ENCODE measurements around the gene GABRB1.
"Not testable (repeated sequence)": the region's sequence is repeated elsewhere in the genome, so short reads cannot be mapped to it uniquely, and the experiment has no call there.

The GABRB1 gene

GRCh38 chr4:47270201-47270888 is 239.0 kb downstream of the GABRB1 start:
- WGBS (ENCODE audit: insufficient coverage, insufficient read length), result no CpG with 5 or more reads among the region's 2 CpGs
- H3K4me1 ChIP-seq (ENCODE audit: control insufficient read depth, insufficient read depth, low read length), result no peaks in the 10 kb centered on the region
- no peak overlapping the region for H3K27ac ChIP-seq (ENCODE audit: low read length)
- DNase-seq (ENCODE audit: low read depth, low spot score), result no peak
- H3K9me3 ChIP-seq (ENCODE audit: control insufficient read depth, insufficient read depth, low read length), result no peaks in the 10 kb centered on the region; the same call in 1 of the 2 replicates
- H3K27me3 ChIP-seq (ENCODE audit: control insufficient read depth, insufficient read depth, low read length), result no peaks in the 10 kb centered on the region
- H3K4me3 ChIP-seq (ENCODE audit: low read length), result no peak overlapping the region
- H3K36me3 ChIP-seq (ENCODE audit: control insufficient read depth, insufficient read depth, low read length), result no peaks in the 10 kb centered on the region

- no CpG with 5 or more reads among the region's 1 CpG for WGBS (ENCODE audit: insufficient coverage, insufficient read length)
- no peaks in the 10 kb centered on the region for H3K4me1 ChIP-seq (ENCODE audit: control insufficient read depth, insufficient read depth, low read length)
- no peak for DNase-seq (ENCODE audit: low read depth, low spot score)
- H3K4me3 ChIP-seq (ENCODE audit: low read length), result no peak overlapping the region
- no peaks in the 10 kb centered on the region; the same call in 1 of the 2 replicates for H3K9me3 ChIP-seq (ENCODE audit: control insufficient read depth, insufficient read depth, low read length)
- no peaks in the 10 kb centered on the region for H3K36me3 ChIP-seq (ENCODE audit: control insufficient read depth, insufficient read depth, low read length)
- H3K27me3 ChIP-seq (ENCODE audit: control insufficient read depth, insufficient read depth, low read length), result no peaks in the 10 kb centered on the region
- H3K27ac ChIP-seq (ENCODE audit: low read length), result no peak overlapping the region
These were observed 239.9 kb downstream of the GABRB1 start for GRCh38 chr4:47271291-47271690.

GRCh38 chr4:47274901-47275300 is 243.5 kb downstream of the GABRB1 start:
- Histone ChIP-seq H3K4me1 (ENCODE audit: control insufficient read depth, insufficient read depth, low read length) (no peaks in the 10 kb centered on the region), H3K27me3 (ENCODE audit: control insufficient read depth, insufficient read depth, low read length) (no peaks in the 10 kb centered on the region), H3K36me3 (ENCODE audit: control insufficient read depth, insufficient read depth, low read length) (no peaks in the 10 kb centered on the region), H3K9me3 (ENCODE audit: control insufficient read depth, insufficient read depth, low read length) (no peaks in the 10 kb centered on the region; the same call in 1 of the 2 replicates), H3K4me3 (ENCODE audit: low read length) (no peak overlapping the region), H3K27ac (ENCODE audit: low read length) (no peak overlapping the region)
- DNase-seq (ENCODE audit: low read depth, low spot score), result no peak
- WGBS (ENCODE audit: insufficient coverage, insufficient read length), result no CpG with 5 or more reads among the region's 2 CpGs

GRCh38 chr4:47275595-47275994 is 244.2 kb downstream of the GABRB1 start:
- Histone ChIP-seq H3K9me3 (ENCODE audit: control insufficient read depth, insufficient read depth, low read length) (no peaks in the 10 kb centered on the region; the same call in 1 of the 2 replicates), H3K27ac (ENCODE audit: low read length) (no peak overlapping the region), H3K27me3 (ENCODE audit: control insufficient read depth, insufficient read depth, low read length) (no peaks in the 10 kb centered on the region), H3K4me1 (ENCODE audit: control insufficient read depth, insufficient read depth, low read length) (no peaks in the 10 kb centered on the region), H3K4me3 (ENCODE audit: low read length) (no peak overlapping the region), H3K36me3 (ENCODE audit: control insufficient read depth, insufficient read depth, low read length) (no peaks in the 10 kb centered on the region)
- no peak for DNase-seq (ENCODE audit: low read depth, low spot score)
- WGBS (ENCODE audit: insufficient coverage, insufficient read length), result no CpG with 5 or more reads among the region's 2 CpGs

- DNase-seq (ENCODE audit: low read depth, low spot score), result no peak
- no CpG with 5 or more reads among the region's 2 CpGs for WGBS (ENCODE audit: insufficient coverage, insufficient read length)
- H3K27ac ChIP-seq (ENCODE audit: low read length), result no peak overlapping the region
- no peaks in the 10 kb centered on the region for H3K27me3 ChIP-seq (ENCODE audit: control insufficient read depth, insufficient read depth, low read length)
- H3K4me1 ChIP-seq (ENCODE audit: control insufficient read depth, insufficient read depth, low read length), result no peaks in the 10 kb centered on the region
- H3K4me3 ChIP-seq (ENCODE audit: low read length), result no peak overlapping the region
- no peaks in the 10 kb centered on the region; the same call in 1 of the 2 replicates for H3K9me3 ChIP-seq (ENCODE audit: control insufficient read depth, insufficient read depth, low read length)
- H3K36me3 ChIP-seq (ENCODE audit: control insufficient read depth, insufficient read depth, low read length), result no peaks in the 10 kb centered on the region
These were observed 247.3 kb downstream of the GABRB1 start for GRCh38 chr4:47278631-47279030.

GRCh38 chr4:47287735-47288134 is 256.4 kb downstream of the GABRB1 start:
- Histone ChIP-seq H3K9me3 (ENCODE audit: control insufficient read depth, insufficient read depth, low read length) (no peaks in the 10 kb centered on the region; the same call in 1 of the 2 replicates), H3K27me3 (ENCODE audit: control insufficient read depth, insufficient read depth, low read length) (no peaks in the 10 kb centered on the region), H3K27ac (ENCODE audit: low read length) (no peak overlapping the region), H3K36me3 (ENCODE audit: control insufficient read depth, insufficient read depth, low read length) (no peaks in the 10 kb centered on the region), H3K4me3 (ENCODE audit: low read length) (no peak overlapping the region), H3K4me1 (ENCODE audit: control insufficient read depth, insufficient read depth, low read length) (no peaks in the 10 kb centered on the region)
- DNase-seq (ENCODE audit: low read depth, low spot score), result no peak
- WGBS (ENCODE audit: insufficient coverage, insufficient read length), result no CpG with 5 or more reads among the region's 2 CpGs

GRCh38 chr4:47289805-47290204 is 258.4 kb downstream of the GABRB1 start:
- Histone ChIP-seq H3K4me1 (ENCODE audit: control insufficient read depth, insufficient read depth, low read length) (no peaks in the 10 kb centered on the region), H3K9me3 (ENCODE audit: control insufficient read depth, insufficient read depth, low read length) (no peaks in the 10 kb centered on the region; the same call in 1 of the 2 replicates), H3K36me3 (ENCODE audit: control insufficient read depth, insufficient read depth, low read length) (no peaks in the 10 kb centered on the region), H3K27me3 (ENCODE audit: control insufficient read depth, insufficient read depth, low read length) (no peaks in the 10 kb centered on the region), H3K4me3 (ENCODE audit: low read length) (no peak overlapping the region), H3K27ac (ENCODE audit: low read length) (no peak overlapping the region)
- DNase-seq (ENCODE audit: low read depth, low spot score), result no peak

GRCh38 chr4:47290873-47291272 is 259.5 kb downstream of the GABRB1 start:
- H3K9me3 ChIP-seq (ENCODE audit: control insufficient read depth, insufficient read depth, low read length); H3K36me3 ChIP-seq (ENCODE audit: control insufficient read depth, insufficient read depth, low read length); H3K27me3 ChIP-seq (ENCODE audit: control insufficient read depth, insufficient read depth, low read length); H3K27ac ChIP-seq (ENCODE audit: low read length); H3K4me1 ChIP-seq (ENCODE audit: control insufficient read depth, insufficient read depth, low read length); DNase-seq (ENCODE audit: low read depth, low spot score); H3K4me3 ChIP-seq (ENCODE audit: low read length): not testable (repeated sequence)
- WGBS (ENCODE audit: insufficient coverage, insufficient read length), result no CpG with 5 or more reads among the region's 4 CpGs

- Histone ChIP-seq H3K4me3 (ENCODE audit: low read length) (no peak overlapping the region), H3K36me3 (ENCODE audit: control insufficient read depth, insufficient read depth, low read length) (no peaks in the 10 kb centered on the region), H3K4me1 (ENCODE audit: control insufficient read depth, insufficient read depth, low read length) (no peaks in the 10 kb centered on the region), H3K27ac (ENCODE audit: low read length) (no peak overlapping the region), H3K27me3 (ENCODE audit: control insufficient read depth, insufficient read depth, low read length) (no peaks in the 10 kb centered on the region), H3K9me3 (ENCODE audit: control insufficient read depth, insufficient read depth, low read length) (no peaks in the 10 kb centered on the region)
- DNase-seq (ENCODE audit: low read depth, low spot score), result no peak
These were observed 277.8 kb downstream of the GABRB1 start for GRCh38 chr4:47309165-47309564.

- Histone ChIP-seq H3K36me3 (ENCODE audit: control insufficient read depth, insufficient read depth, low read length) (no peaks in the 10 kb centered on the region), H3K4me1 (ENCODE audit: control insufficient read depth, insufficient read depth, low read length) (no peaks in the 10 kb centered on the region), H3K4me3 (ENCODE audit: low read length) (no peak overlapping the region), H3K27me3 (ENCODE audit: control insufficient read depth, insufficient read depth, low read length) (no peaks in the 10 kb centered on the region), H3K27ac (ENCODE audit: low read length) (no peak overlapping the region), H3K9me3 (ENCODE audit: control insufficient read depth, insufficient read depth, low read length) (no peaks in the 10 kb centered on the region)
- 100% methylated on average over 1 of the region's 2 CpGs for WGBS (ENCODE audit: insufficient coverage, insufficient read length)
- no peak for DNase-seq (ENCODE audit: low read depth, low spot score)
These were observed 280.8 kb downstream of the GABRB1 start for GRCh38 chr4:47312170-47312569.

GRCh38 chr4:47313384-47313783 is 282.0 kb downstream of the GABRB1 start:
- no peak for DNase-seq (ENCODE audit: low read depth, low spot score)
- H3K27ac ChIP-seq (ENCODE audit: low read length), result no peak overlapping the region
- no peaks in the 10 kb centered on the region for H3K9me3 ChIP-seq (ENCODE audit: control insufficient read depth, insufficient read depth, low read length)
- H3K27me3 ChIP-seq (ENCODE audit: control insufficient read depth, insufficient read depth, low read length), result no peaks in the 10 kb centered on the region
- no peaks in the 10 kb centered on the region for H3K4me1 ChIP-seq (ENCODE audit: control insufficient read depth, insufficient read depth, low read length)
- H3K36me3 ChIP-seq (ENCODE audit: control insufficient read depth, insufficient read depth, low read length), result no peaks in the 10 kb centered on the region
- H3K4me3 ChIP-seq (ENCODE audit: low read length), result no peak overlapping the region

All from iPS DF 6.9 (cell line).